IPS-15b (cell line): ENCODE measurements around the gene NUSAP1.
"Not testable (repeated sequence)": the region's sequence is repeated elsewhere in the genome, so short reads cannot be mapped to it uniquely, and the experiment has no call there.

Source experiments
- H3K27me3 ChIP-seq: one replicate; pipeline ENCODE4 v1.6.1; 2013; ENCODE audit warnings: low read length; ENCODE audit not compliant: control insufficient read depth, insufficient read depth
- H3K36me3 ChIP-seq: one replicate; pipeline ENCODE4 v1.6.1; 2013; ENCODE audit warnings: low read length; ENCODE audit not compliant: control insufficient read depth, insufficient read depth
- H3K4me1 ChIP-seq: one replicate; pipeline ENCODE4 v1.6.1; 2013; ENCODE audit warnings: mild to moderate bottlenecking, low read length; ENCODE audit not compliant: control insufficient read depth, insufficient read depth
- H3K4me3 ChIP-seq: one replicate; pipeline ENCODE4 v1.5.1; 2013; ENCODE audit warnings: low read depth, low read length
- H3K9ac ChIP-seq: one replicate; pipeline ENCODE4 v1.6.1; 2013; ENCODE audit warnings: low read depth, mild to moderate bottlenecking, low read length
- H3K9me3 ChIP-seq: one replicate; pipeline ENCODE4 v1.6.1; 2013; ENCODE audit warnings: mild to moderate bottlenecking, low read length; ENCODE audit not compliant: control insufficient read depth, insufficient read depth

Gene NUSAP1

GRCh38 chr15:41423979-41424659 is 91.4 kb downstream of the NUSAP1 start:
- no peaks in the 10 kb centered on the region for H3K4me1 ChIP-seq
- H3K36me3 ChIP-seq, result no peaks in the 10 kb centered on the region
- no peaks in the 10 kb centered on the region for H3K27me3 ChIP-seq
- H3K9ac ChIP-seq, result no peak overlapping the region
- H3K9me3 ChIP-seq, result no peaks in the 10 kb centered on the region
- H3K4me3 ChIP-seq, result no peak overlapping the region

GRCh38 chr15:41424809-41425208 is 92.1 kb downstream of the NUSAP1 start:
- no peak overlapping the region for H3K4me3 ChIP-seq
- H3K27me3 ChIP-seq, result no peaks in the 10 kb centered on the region
- H3K9ac ChIP-seq, result no peak overlapping the region
- H3K36me3 ChIP-seq, result no peaks in the 10 kb centered on the region
- H3K9me3 ChIP-seq, result no peaks in the 10 kb centered on the region
- H3K4me1 ChIP-seq, result no peaks in the 10 kb centered on the region

GRCh38 chr15:41425907-41426306 is 93.2 kb downstream of the NUSAP1 start:
- not testable (repeated sequence) for H3K4me3 ChIP-seq, H3K36me3 ChIP-seq, H3K4me1 ChIP-seq, H3K9me3 ChIP-seq, H3K9ac ChIP-seq, H3K27me3 ChIP-seq

GRCh38 chr15:41429003-41429890 is 96.6 kb downstream of the NUSAP1 start:
- Histone ChIP-seq H3K4me1 (no peaks in the 10 kb centered on the region), H3K27me3 (no peaks in the 10 kb centered on the region), H3K9ac (no peak overlapping the region), H3K4me3 (no peak overlapping the region), H3K36me3 (no peaks in the 10 kb centered on the region), H3K9me3 (no peaks in the 10 kb centered on the region)
